Hematopoietic multipotent progenitor cell (in vitro differentiated cells): ENCODE data around the gene PPP4R2. TPM values are rescaled to one million over a fixed set of nuclear protein-coding genes. Genes with fewer than 3 reads are reported as not detected.
"Not testable (repeated sequence)": the region's sequence is repeated elsewhere in the genome, so short reads cannot be mapped to it uniquely, and the experiment has no call there.

Experiments
- DNase-seq, 3 donors: peaks; one replicate each; pipeline ENCODE4 v3.0.0-alpha.2; 2011 to 2015; ENCODE audit warnings: low read depth in 2 of 3, low spot score in 2 of 3
- total RNA-seq: library from RNA; depleted of rRNA; stranded (reverse); fragments of >200 nt; gene quantifications from one replicate; pipeline ENCODE4 v1.2.3, GENCODE V29; 2012

The PPP4R2 gene
- total RNA-seq, 1 donor, result 11.6 TPM

GRCh38 chr3:72974956-72975355 is 21.7 kb upstream of the PPP4R2 start:
- DNase-seq, result no peak

- DNase-seq, result no peak
Observed at GRCh38 chr3:72976281-72976741, 20.3 kb upstream of the PPP4R2 start.

- peak in 1 of 3 donors; percentile 27 for DNase-seq
Observed at GRCh38 chr3:72977060-72977808, 19.4 kb upstream of the PPP4R2 start.

DNA sequence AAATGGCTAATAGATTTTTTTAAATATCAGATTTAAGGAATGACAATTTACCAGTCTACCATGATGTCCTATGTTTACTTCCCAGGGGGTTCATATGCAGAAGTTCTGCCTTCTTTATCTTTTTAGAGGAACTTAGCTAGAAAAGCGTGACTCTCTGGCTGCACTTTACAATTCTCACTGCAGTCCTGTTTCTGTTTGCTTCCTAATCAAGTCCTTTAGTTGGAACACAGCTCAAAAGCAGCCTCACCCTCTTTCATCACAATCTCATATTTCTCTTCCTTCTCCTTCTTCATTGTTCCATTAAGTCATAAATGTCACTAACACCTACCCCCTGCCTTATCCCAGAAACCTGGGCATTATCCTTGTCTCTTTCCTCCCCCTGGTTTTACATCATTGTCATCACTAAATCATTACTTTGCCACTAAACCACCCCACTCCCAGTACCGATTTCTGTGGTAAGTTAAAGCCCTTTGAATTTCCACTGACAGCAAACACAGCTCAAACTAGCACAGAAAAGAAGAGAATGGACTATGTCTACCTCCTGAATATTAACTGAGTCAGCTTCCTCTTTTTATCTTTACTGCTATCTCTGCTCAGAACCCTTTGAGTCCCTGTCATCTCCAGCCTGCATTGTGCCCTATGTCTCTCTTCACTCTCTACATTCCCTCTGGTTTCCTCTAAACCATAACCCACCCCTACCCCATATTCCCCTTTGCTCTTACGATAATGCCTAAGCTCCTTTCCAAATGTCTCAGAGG is 13.8 kb upstream of the PPP4R2 start:
- DNase-seq, result no peak

- DNase-seq, result no peak
Observed at GRCh38 chr3:72985576-72985975, 11.0 kb upstream of the PPP4R2 start.

- DNase-seq, result no peak
Observed at GRCh38 chr3:72990701-72991395, 5.8 kb upstream of the PPP4R2 start.

- no peak for DNase-seq
Observed at GRCh38 chr3:72991522-72991921, 5.1 kb upstream of the PPP4R2 start.

DNA sequence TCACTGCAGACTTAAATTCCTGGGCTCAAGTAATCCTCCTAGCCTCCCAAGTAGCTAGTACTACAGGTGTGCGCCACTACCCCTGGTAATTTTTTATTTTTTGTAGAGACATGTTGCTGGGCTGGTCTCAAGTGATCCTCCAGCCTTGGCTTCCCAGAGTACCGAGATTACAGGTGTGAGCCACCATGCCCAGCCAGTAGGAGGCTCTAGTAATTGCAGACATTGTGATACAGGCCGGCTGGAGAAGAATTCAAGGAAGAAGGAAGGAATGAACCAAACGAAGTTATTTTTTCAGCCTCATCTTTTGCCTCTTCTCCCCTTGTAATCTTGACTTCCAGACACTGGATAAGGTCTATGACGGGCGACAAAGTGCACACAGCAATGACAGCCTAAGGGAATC is 3.2 kb upstream of the PPP4R2 start:
- no peak for DNase-seq

DNA sequence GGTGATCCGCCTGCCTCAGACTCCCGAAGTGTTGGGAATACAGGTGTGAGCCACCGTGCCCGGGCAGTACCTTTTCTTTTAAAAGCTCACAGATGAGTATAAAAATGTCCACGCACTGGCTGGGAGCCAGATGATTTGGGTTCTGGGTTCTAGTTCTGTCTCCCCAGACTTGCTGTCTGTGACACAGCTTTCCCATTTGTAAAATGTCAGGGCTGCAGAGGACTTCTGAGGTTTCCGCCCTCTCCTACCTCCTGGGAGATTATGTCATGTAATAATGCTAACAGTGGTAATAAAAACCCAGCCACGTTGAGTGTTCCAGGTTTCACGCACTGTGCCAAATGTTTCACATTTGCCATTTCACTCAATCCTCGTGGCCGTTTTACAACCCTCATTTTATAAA is 1.3 kb upstream of the PPP4R2 start:
- DNase-seq, result no peak

DNA sequence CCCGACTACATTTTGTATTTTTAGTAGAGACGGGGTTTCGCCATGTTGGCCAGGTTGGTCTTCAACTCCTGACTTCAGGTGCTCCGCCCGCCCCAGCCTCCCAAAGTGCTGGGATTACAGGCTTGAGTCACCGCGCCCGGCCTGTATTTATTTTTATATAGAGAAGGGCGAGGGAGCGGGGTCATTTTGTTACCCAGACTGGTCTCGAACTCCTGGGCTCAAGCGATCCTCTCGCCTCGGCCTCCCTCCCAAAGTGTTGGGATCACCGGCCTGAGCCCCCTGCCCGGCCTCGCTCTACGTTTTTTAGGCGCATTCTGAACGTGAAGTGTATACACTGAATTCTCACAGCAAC is 514 bp upstream of the PPP4R2 start:
- no peak for DNase-seq

GRCh38 chr3:72997421-72997961 is 880 bp downstream of the PPP4R2 start:
- DNase-seq, result peak; percentile 17 to 69 (median 55)

GRCh38 chr3:72998466-72998865 is 1.9 kb downstream of the PPP4R2 start:
- no peak for DNase-seq

DNA sequence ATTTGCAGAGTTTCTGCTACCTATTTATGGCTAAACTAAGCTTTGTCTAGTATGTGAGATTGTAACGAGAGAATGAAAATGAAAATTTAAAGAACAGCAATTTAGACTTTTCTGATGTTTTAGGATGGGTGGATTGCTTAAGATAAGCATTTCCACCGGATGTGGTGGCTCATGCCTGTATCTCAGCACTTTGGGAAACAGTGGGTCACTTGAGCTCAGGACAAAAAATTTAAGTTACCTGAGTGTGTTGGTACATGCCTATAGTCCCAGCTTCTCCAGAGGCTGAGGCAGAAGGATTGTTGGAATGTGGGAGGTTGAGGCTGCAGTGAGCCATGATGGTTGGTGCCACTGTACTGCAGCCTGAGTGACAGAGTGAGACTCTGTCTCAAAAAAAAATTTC is 3.3 kb downstream of the PPP4R2 start:
- no peak for DNase-seq

- not testable (repeated sequence) for DNase-seq
Observed at GRCh38 chr3:73003050-73003449, 6.4 kb downstream of the PPP4R2 start.

- DNase-seq, result no peak
Observed at GRCh38 chr3:73004316-73004715, 7.7 kb downstream of the PPP4R2 start.

DNA sequence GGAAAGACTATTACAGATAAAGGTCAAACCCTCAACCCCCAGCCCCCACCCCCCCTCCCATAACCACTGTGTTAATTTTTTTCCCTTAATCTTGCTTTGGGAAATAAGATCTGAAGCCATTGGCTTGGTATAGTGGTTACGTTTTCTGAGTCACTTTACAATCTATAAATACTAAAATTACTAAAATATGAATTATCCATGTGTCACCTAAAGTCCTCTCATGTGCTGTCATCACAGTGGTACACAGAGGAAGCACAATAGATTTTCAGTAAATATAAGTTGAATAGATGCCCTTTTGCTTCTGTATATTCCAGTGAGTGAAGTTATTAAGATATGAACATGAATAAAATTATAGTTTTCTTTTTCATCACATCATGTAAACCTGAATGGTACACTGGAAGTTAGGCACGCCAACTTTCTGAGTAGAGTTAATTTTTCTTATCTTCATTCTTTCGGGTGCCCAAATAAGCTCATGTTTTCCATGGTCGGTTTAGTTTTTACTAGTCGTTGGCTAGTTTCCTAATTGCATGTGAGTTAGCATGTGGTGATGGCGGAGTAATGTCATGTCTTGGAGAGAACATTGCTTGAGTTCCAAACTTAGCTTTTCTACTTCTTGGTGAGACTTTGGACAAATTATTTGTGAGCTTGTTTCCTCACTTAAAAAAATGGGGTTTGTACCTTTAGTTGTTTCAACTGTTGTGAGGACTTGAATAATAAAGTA is 11.5 kb downstream of the PPP4R2 start:
- no peak for DNase-seq

GRCh38 chr3:73009008-73009407 is 12.4 kb downstream of the PPP4R2 start:
- DNase-seq, result no peak

- no peak for DNase-seq
Observed at GRCh38 chr3:73009750-73010149, 13.1 kb downstream of the PPP4R2 start.

DNA sequence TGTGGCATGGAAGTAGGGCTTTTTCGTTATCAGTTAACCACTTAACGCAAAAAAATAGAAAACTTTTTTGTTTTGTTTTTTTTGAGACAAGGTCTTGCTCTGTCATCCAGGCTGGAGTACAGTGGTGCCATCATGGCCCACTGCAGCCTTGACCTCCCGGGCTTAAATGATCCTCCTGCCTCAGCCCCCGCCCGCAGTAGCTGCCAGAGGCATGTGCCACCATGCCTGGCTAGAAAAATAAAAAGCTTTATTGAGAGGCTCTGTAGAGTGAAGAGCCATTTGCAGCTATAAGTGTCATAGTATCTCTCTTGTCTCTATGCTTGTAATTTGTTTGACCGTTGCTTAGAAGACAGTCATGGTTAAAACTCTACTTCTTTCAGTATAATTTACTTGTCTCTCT is 13.5 kb downstream of the PPP4R2 start:
- no peak for DNase-seq

DNA sequence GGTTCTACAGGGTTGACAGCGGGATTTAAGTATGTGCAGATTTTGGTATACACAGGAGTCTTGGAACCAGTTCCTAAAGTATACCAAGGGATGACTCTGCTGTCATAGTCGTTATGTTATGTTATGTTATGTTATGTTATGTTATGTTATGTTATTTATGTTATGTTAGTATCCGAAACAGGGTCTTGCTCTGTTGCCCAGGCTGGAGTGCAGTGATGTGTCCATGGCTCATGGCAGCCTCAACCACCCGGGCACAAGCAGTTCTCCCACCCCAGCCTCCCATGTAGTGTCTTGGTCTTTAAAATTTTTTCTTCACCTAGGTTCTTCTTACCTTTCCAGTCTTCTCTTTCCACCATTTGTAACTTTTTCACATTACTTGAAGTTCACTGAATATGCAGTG is 21.7 kb downstream of the PPP4R2 start:
- DNase-seq, result no peak
